Measurements from ENCODE around the gene CEP89.
"Not testable (repeated sequence)": the region's sequence is repeated elsewhere in the genome, so short reads cannot be mapped to it uniquely, and the experiment has no call there.

CEP89 gene

GRCh38 chr19:32971012-32971595 lies 654 bp downstream of the CEP89 start:
- H3K27ac ChIP-seq: no peak overlapping the region
- no peak for DNase-seq (ENCODE audit: low read depth, low spot score)

DNA sequence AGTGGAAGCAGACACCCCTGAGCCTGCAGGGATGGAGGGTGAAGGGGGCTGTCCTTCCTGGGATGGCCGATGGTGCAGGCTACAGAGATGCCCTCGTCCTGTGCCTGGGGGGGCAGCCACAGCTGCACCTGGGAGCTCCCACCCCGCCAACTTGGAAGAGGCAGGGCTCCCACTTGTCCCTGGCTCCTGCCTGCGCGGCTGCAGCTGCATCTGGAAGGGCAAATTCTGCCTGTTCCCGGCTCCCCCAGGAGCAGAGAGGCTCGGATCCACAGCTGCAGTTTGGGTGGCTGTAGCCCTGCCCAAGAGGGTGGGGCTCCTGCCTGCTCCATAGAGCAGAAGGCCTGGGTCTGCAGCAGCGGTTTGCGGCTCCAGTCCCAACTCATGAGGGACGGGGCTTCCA lies 2.2 kb downstream of the CEP89 start:
- no peak for DNase-seq (ENCODE audit: low read depth, low spot score)
- H3K27ac ChIP-seq: no peak overlapping the region

DNA sequence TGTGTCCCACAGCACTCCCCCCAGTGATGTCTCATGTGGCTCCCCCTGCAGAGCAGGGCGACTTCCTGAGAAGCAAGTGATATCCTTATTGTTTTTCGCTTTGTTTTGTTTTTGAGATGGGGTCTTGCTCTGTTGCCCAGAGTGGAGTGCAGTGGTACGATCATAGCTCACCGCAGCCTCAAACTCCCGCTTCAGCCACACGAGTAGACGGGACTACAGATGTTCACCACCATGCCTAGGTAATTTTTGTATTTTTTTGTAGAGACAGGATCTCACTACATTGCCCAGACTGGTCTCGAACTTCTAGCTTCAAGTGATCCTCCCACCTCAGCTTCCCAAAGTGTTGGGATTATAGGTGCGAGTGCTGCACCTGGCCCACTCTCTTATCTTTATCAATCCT lies 5.0 kb downstream of the CEP89 start:
- H3K27ac ChIP-seq: no peak overlapping the region
- no peak for DNase-seq (ENCODE audit: low read depth, low spot score)

GRCh38 chr19:32945260-32945659 lies 26.5 kb downstream of the CEP89 start:
- no peak for DNase-seq (ENCODE audit: low read depth, low spot score)
- H3K27ac ChIP-seq: no peak overlapping the region

- H3K27ac ChIP-seq; DNase-seq (ENCODE audit: low read depth, low spot score): not testable (repeated sequence)
Measured at GRCh38 chr19:32941273-32941672, 30.5 kb downstream of the CEP89 start.

DNA sequence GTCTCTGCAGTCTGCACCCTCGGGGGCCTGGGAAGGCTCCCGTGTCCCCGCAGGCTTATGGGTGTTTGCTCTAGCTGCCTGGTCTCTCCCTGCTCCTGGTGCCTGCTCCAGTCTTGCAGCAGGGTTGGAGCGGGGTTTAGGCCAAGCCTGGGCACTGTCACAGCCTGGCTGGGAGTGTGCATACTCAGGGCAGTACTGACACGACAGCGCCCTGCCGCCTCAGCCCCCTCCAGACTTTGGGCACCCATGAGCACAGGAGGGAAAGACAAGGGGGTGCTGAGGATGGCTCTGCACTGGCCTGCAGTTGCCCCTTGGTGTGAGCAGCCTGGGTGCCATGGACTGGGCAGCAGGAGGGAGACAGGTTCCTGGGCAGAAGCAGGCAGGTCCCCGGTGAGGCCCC lies 35.7 kb downstream of the CEP89 start:
- DNase-seq (ENCODE audit: low read depth, low spot score): no peak
- no peak overlapping the region for H3K27ac ChIP-seq

DNA sequence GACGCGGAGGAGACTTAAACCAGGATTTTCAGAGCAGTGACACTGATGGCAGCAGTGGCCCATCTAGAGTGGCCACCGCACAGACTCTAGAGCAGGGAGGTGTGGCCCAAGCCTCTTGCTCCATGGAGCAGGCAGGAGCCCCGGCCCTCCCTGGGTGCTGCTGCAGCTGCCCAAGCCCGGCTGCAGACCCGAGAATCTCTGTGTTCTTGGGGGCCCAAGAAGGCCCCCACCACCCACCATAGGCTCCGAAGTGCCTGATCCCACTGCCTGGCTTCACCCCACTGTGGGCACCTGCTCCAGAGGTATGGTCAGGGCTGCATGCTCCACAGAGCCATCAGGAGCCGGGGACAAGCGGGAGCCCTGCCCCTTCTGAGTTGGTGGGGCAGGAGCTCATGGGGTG lies 36.1 kb downstream of the CEP89 start:
- H3K27ac ChIP-seq: no peak overlapping the region
- no peak for DNase-seq (ENCODE audit: low read depth, low spot score)

- no peak for DNase-seq (ENCODE audit: low read depth, low spot score)
- H3K27ac ChIP-seq: no peak overlapping the region
Measured at GRCh38 chr19:32933571-32933970, 38.2 kb downstream of the CEP89 start.

GRCh38 chr19:32930567-32930966 lies 41.2 kb downstream of the CEP89 start:
- no peak overlapping the region for H3K27ac ChIP-seq
- no peak for DNase-seq (ENCODE audit: low read depth, low spot score)

DNA sequence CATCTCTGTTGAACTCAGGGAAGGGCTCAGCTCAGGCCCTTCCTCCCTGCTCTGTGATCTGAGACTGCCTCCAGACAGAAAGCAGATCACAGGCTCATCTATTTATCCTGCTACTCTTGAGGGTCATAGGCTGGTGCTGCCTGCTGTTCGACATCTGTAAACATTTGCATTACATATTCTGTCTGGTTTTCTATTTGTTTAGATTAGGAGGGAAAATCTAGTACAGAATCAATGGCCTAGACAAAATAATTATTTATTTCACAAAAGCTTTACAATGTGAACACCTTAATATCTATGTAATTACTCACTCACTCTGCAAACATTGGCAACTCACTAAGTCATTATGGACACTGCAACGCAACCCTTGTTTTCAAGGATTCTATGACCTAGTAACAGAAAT lies 43.0 kb downstream of the CEP89 start:
- DNase-seq (ENCODE audit: low read depth, low spot score): peak; percentile 33
- peak overlapping the region; percentile 38 for H3K27ac ChIP-seq

DNA sequence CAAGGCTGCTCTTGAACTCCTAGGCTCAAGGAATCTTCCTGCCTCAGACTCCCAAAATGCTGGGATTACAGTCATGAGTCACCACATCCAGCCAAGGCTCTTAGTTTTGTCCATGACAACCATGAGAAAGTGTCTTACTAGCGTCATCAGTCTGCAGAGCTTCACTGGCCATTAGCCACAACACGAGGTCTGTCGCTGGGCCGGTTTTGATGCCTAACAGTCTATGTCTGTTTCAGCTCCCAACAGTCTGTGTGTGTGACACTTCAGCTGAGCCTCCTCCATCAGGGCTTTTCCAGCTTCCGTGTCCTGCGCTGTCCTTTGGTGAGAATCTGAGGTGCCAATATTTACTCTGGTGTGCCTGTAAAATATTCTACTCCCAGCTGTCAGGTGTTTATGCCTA lies 47.6 kb downstream of the CEP89 start:
- DNase-seq (ENCODE audit: low read depth, low spot score): no peak
- H3K27ac ChIP-seq: no peak overlapping the region

DNA sequence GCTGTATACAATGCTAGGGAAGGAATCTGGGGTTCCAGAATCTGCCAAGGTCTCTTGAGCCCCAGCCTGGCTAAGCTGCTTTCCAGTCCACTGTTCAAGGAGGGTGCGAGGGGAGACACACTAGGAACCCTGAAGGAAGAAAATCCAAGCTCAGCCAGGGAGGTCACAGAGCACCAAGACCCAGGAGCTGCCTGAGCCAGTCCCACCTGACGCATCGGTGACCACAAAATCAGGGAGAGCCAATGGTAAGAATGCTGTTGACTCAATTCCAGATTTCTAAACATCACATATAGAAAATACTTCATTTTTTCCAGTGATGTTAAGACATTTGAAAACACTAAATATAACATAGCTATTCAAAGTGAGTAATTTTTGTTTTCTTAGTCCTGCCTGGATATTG lies 50.1 kb downstream of the CEP89 start:
- no peak overlapping the region for H3K27ac ChIP-seq
- DNase-seq (ENCODE audit: low read depth, low spot score): no peak

GRCh38 chr19:32919365-32919764 lies 52.4 kb downstream of the CEP89 start:
- no peak overlapping the region for H3K27ac ChIP-seq
- DNase-seq (ENCODE audit: low read depth, low spot score): no peak

- no peak overlapping the region for H3K27ac ChIP-seq
- DNase-seq (ENCODE audit: low read depth, low spot score): no peak
Measured at GRCh38 chr19:32917616-32917996, 54.2 kb downstream of the CEP89 start.

DNA sequence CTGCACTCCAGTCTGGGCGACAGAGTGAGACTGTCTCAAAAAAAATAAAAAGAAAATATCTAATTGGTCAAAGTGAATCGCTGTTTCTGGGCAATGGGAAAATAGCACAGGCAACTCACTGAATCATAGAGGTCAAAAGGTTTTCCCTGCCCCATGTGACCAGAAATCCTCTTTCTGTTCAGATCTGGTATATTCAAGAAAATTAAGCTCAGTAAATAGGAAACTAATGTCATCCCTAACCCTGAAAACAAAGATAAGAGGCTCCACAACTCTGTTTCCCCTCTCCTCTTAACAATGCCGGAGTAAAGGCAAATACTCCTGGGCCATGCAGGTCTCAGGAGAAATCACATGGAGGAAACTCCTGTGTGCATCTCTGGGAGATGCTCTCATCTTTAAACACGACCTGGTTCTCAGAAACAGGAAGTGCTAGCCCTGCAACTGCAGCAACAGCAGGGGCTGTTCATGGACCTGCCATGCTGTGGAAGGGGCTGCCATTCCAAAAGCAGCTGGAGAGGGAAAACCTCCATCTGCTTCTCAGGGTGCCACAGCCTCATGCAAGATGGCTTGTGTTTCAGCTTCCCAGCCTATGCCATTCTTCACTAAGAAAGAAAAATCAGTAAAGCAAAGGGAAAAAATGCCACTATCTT lies 54.7 kb downstream of the CEP89 start:
- no peak for DNase-seq (ENCODE audit: low read depth, low spot score)
- H3K27ac ChIP-seq: no peak overlapping the region

DNA sequence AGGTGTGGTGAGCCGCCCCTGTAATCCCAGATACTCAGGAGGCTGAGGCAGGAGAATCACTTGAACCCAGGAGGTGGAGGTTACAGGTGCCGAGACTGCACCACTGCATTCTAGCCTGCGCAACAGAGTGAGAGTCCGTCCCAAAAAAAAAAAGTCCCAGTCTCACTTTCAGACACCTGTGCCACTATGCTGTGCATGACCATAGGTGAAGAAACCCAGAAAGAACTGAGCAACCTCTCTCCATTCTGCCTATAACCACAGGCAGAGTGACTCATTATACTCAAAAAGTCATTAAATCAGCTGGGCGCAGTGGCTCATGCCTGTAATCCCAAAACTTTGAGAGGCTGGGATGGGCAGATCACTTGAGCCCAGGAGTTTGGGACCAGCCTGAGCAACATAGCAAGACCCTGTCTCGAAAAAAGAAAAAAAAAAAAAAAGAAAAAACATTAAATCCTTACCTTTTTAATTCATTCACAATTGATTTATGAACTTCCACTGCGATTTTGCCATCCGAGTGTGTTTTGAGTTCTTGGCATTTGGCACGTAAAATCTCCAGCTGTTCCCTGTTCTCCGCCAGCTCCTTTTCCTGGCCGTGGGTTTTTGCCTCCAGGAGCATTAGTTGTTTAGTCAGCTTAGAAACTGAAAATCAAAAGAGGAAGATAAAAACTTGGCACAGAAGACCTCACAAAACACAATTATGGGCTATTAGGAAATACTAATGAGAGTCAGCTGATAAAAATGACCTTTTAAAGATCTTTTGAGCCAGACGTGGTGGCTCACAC lies 56.7 kb downstream of the CEP89 start:
- no peak for DNase-seq (ENCODE audit: low read depth, low spot score)

DNA sequence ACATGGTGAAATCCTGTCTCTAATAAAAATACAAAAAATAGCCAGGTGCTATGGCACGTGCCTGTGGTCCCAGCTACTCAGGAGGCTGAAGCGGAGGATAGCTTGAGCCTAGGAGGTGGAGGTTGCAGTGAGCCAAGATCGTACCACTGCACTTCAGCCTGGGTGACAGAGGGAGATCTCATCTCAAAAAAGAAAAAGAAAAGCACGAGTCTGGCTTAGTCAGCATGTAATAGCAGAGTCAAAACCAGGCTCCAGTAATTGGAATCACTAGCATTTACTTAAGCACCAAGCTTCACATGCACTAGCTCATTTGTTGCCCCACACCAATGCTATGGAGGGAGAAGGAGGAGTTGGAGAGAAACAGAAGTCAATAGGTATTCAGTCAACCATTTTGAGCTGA lies 60.3 kb downstream of the CEP89 start:
- no peak overlapping the region for H3K27ac ChIP-seq
- no peak for DNase-seq (ENCODE audit: low read depth, low spot score)

More for the DNA sequence above, 56.7 kb downstream of the CEP89 start:
- no peak overlapping the region for H3K27ac ChIP-seq

- DNase-seq (ENCODE audit: low read depth, low spot score): no peak
Measured at GRCh38 chr19:32910874-32911273, 60.9 kb downstream of the CEP89 start.

GRCh38 chr19:32910094-32910493 lies 61.7 kb downstream of the CEP89 start:
- H3K27ac ChIP-seq: no peak overlapping the region
- DNase-seq (ENCODE audit: low read depth, low spot score): no peak

More at GRCh38 chr19:32910874-32911273, 60.9 kb downstream of the CEP89 start:
- H3K27ac ChIP-seq: no peak overlapping the region

DNA sequence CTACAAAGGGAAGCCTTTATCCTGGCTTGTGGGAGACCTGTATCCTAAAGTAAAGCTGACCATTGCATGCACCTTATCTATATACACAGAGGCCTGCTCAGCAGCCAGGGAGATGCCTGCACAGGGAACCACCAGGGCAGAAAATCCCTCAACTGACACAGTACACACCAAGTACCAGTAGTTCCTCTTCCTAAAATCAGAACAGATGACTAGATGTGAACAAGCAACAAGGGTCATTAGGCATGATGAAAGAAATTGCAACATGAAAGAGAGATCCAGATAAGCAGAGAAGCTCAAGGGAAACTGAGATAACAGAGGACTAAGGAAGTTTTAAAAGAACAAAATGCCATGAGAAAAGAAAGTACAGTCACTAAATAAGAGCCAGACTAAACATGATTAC lies 62.5 kb downstream of the CEP89 start:
- no peak for DNase-seq (ENCODE audit: low read depth, low spot score)
- no peak overlapping the region for H3K27ac ChIP-seq

GRCh38 chr19:32908641-32909190 lies 63.0 kb downstream of the CEP89 start:
- DNase-seq (ENCODE audit: low read depth, low spot score): no peak
- H3K27ac ChIP-seq: no peak overlapping the region

All from epithelial cell of prostate (primary cell).